Heart left ventricle (tissue), 16 donors: ENCODE data around the gene MYCL. TPM values are rescaled to one million over a fixed set of nuclear protein-coding genes. Genes with fewer than 3 reads are reported as not detected.

Experiments
- ATAC-seq, 4 donors: fragments of 200-7000 bp; cut with Tn5 transposase; one replicate each; pipeline ENCODE4 v1.9.1; 2020 to 2022; ENCODE audit warnings: moderate library complexity in 4 of 4, mild to moderate bottlenecking in 3 of 4, moderate number of reproducible peaks in 1 of 4
- DNase-seq, 5 donors: peaks; one replicate each; pipeline ENCODE4 v3.0.0-alpha.2; 2020
- H3K27ac ChIP-seq, 12 donors: fragments of 200-600 bp; sonication (generic) in 4 of 12; one replicate each; pipeline versions ENCODE4 v1.5.0 to v1.8.0; 2016 to 2022; ENCODE audit warnings: mild to moderate bottlenecking in 2 of 12
- H3K27me3 ChIP-seq, 9 donors: fragments of 200-600 bp; sonication (generic) in 2 of 9; one replicate each; pipeline versions ENCODE4 v1.5.1 to v1.8.0; 2016 to 2022; ENCODE audit warnings: mild to moderate bottlenecking in 3 of 9
- H3K36me3 ChIP-seq, 9 donors: fragments of 200-600 bp; sonication (generic) in 2 of 9; one replicate each; pipeline versions ENCODE4 v1.5.0 to v1.8.0; 2018 to 2022; ENCODE audit warnings: mild to moderate bottlenecking in 2 of 9
- H3K4me1 ChIP-seq, 12 donors: fragments of 200-600 bp; sonication (generic) in 4 of 12; one replicate each; pipeline versions ENCODE4 v1.5.0 to v1.8.0; 2016 to 2022; ENCODE audit warnings: mild to moderate bottlenecking in 3 of 12
- H3K4me3 ChIP-seq, 12 donors: fragments of 200-600 bp; sonication (generic) in 4 of 12; one replicate each; pipeline versions ENCODE4 v1.5.0 to v1.8.0; 2017 to 2022; ENCODE audit warnings: mild to moderate bottlenecking in 9 of 12, moderate library complexity in 4 of 12
- H3K9me3 ChIP-seq, 12 donors: fragments of 200-600 bp; sonication (generic) in 4 of 12; one replicate each; pipeline versions ENCODE4 v1.5.0 to v1.8.0; 2016 to 2022; ENCODE audit warnings: mild to moderate bottlenecking in 1 of 12
- POLR2A ChIP-seq, 2 donors: fragments of 450-650 bp; IDR thresholded peaks; one replicate each; pipeline ENCODE4 v1.6.1; 2017; ENCODE audit warnings: antibody characterized with exemption in 2 of 2, mild to moderate bottlenecking in 2 of 2, moderate library complexity in 2 of 2
- WGBS, 4 donors: extraction: QIAGEN DNeasy Blood & Tissue Kit in 2 of 4; methylation state at CpG; one replicate each; pipeline versions ENCODE4 v1.1.5 to v1.1.7; 2013 to 2018; 5-methylcytosine and 5-hydroxymethylcytosine counted together
- intact Hi-C, 10 donors: fragments of 100-400 bp; cut with DNase I; formaldehyde crosslinking; loops; one replicate each; pipeline versions ENCODE4 v1.11.1 to v1.14.2; 2022
- polyA plus RNA-seq, 2 donors: library from polyadenylated mRNA; stranded (reverse); fragments of 200-250 nt; gene quantifications; one replicate each; pipeline ENCODE4 v1.2.3, GENCODE V29; 2013
- total RNA-seq, 9 donors: library from RNA; depleted of rRNA in 2 of 9; stranded (reverse); fragments of >200 nt in 2 of 9; fragmentation: NEBNext Ultra II Directional in 3 of 9; extraction: Animal tissue kit (Norgen Biotek cat#: 25700) in 3 of 9; gene quantifications; one replicate each; pipeline versions ENCODE4 v1.1.0 to v1.2.4, GENCODE V29; 2016 to 2023
- TF ChIP-seq, protein P1 (sequence below), 12 donors: fragments of 200-600 bp; sonication (generic) in 4 of 12; IDR thresholded peaks; one replicate each; pipeline versions ENCODE4 v1.5.0 to v1.8.0; 2018 to 2022; ENCODE audit warnings: antibody characterized with exemption in 12 of 12, mild to moderate bottlenecking in 5 of 12
- donor health status: ischemic (EF 13 %, LVEDD 7.1; RV severe dilation, severe dysfunction).
- donor health status: healthy with polysubstance abuse.
- donor health status: DM: no; HTN: yes; CAD: no.
- donor health status: DM: no; HTN: no; CAD: no.
- donor health status: ischemic (EF 25% LVEDD 6.9; RV normal size, moderate dysfunction).
- donor health status: ischemic (EF 25% LVEDD 5.7; RV mildly dilated, moderate dysfunction).
- donor health status: healthy.
- donor health status: DM: yes; HTN: yes; CAD: no.
- donor health status: ischemic (EF 35%, LVEDD 5.7; RV mildly dilated, moderate dysfunction).
- donor health status: nonischemic (EF 11% LVEDD 7.7; RV severe dilation, severe dysfunction).
- donor health status: DM: yes; HTN: yes; CAD: no.
- donor health status: PGD.
- donor health status: ischemic (EF 29% LVEDD 5.4; RV normal size, mild dysfunction).
- donor health status: nonischemic (EF 23%, LVEDD 6.1; RV moderate dilation, normal function).

Gene MYCL
- total and polyA plus RNA-seq, 11 donors, result 0.15 to 3.0 (median 0.60) TPM

DNA sequence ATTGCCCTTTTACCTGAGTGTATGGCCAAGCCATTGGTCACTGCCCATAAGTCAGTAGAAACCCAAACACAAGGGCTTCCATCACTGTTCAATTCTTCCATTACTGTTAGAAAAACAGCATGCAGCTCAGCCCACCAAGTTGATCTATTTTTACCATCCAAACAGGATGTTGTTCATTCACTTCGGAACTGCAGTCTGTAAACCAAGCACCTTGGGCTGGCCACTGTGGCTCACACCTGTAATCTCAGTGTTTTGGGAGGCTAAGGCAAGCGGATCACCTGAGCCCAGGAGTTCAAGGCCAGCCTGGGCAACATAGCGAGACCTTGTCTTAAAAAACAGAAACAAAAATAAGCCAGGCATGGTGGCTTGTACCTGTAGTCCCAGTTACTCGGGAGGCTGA is 44.5 kb upstream of the MYCL start:
- Histone ChIP-seq H3K27me3 (peaks cover 0 to 10% (median 0%) of the 10 kb centered on the region in 9 donors), H3K9me3 (no peaks in the 10 kb centered on the region), H3K4me3 (no peak overlapping the region), H3K4me1 (peaks cover 0 to 2% (median 0%) of the 10 kb centered on the region in 12 donors), H3K27ac (no peak overlapping the region), H3K36me3 (no peaks in the 10 kb centered on the region)
- intact Hi-C loops, result no loop called here
- DNase-seq (no peak), ATAC-seq (no peak)
- no peak for TF ChIP-seq POLR2A (IDR thresholded peaks at IDR 0.05)
- TF ChIP-seq, protein P1, sequence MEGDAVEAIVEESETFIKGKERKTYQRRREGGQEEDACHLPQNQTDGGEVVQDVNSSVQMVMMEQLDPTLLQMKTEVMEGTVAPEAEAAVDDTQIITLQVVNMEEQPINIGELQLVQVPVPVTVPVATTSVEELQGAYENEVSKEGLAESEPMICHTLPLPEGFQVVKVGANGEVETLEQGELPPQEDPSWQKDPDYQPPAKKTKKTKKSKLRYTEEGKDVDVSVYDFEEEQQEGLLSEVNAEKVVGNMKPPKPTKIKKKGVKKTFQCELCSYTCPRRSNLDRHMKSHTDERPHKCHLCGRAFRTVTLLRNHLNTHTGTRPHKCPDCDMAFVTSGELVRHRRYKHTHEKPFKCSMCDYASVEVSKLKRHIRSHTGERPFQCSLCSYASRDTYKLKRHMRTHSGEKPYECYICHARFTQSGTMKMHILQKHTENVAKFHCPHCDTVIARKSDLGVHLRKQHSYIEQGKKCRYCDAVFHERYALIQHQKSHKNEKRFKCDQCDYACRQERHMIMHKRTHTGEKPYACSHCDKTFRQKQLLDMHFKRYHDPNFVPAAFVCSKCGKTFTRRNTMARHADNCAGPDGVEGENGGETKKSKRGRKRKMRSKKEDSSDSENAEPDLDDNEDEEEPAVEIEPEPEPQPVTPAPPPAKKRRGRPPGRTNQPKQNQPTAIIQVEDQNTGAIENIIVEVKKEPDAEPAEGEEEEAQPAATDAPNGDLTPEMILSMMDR (IDR thresholded peaks at IDR 0.05), result no peak
- WGBS, 4 donors, result 77 to 86% (median 83%) methylated on average over 4 of the region's 4 CpGs

DNA sequence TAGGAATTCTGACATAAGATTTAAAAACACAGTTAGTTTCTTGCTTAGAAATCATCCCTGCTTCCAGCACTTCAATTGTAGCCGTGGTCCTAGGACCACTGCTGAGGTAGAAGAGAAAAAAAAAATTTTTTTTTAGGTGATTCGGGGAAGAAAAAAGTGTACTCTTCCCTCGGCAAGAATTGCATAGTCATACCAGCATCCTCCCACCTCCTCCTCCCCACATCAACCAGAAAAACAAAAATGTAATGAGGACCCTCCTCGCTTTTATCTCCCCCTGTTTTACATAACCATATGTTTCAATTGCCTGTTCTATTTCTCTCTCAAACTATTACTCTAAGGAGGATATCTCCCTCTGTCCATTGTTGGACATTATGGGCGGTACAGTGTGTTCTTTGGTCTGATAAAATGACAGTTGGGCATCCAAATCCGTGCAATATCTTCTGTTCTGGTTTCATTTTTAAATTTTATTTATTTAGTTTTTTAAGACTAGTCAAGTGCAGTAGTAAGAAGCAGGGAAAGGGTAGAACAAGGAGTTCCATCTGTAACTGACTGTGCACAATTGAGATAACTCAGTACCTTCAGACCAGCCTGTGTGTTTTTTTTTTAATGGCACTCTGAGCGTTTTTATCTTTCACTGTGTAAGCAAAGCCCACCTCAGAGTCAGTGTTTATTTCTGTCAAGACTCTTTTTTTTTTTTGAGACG is 42.8 kb upstream of the MYCL start:
- TF ChIP-seq, protein P1 (IDR thresholded peaks at IDR 0.05), result no peak
- TF ChIP-seq POLR2A (IDR thresholded peaks at IDR 0.05), result no peak
- DNase-seq, result no peak
- Histone ChIP-seq H3K36me3 (no peaks in the 10 kb centered on the region), H3K4me1 (peaks cover 0 to 17% (median 0%) of the 10 kb centered on the region in 12 donors), H3K9me3 (no peaks in the 10 kb centered on the region), H3K27me3 (peaks cover 0 to 10% (median 0%) of the 10 kb centered on the region in 9 donors), H3K4me3 (no peak overlapping the region), H3K27ac (no peak overlapping the region)
- 56 to 61% (median 59%) methylated on average over 8 of the region's 8 CpGs for WGBS, 4 donors
- intact Hi-C loops, result no loop called here
- ATAC-seq, result no peak

- no peak overlapping the region for H3K4me3 ChIP-seq
- TF ChIP-seq, protein P1 (IDR thresholded peaks at IDR 0.05), result no peak
- TF ChIP-seq POLR2A (IDR thresholded peaks at IDR 0.05), result no peak
- H3K27ac ChIP-seq, result no peak overlapping the region
- intact Hi-C loops, result no loop called here
- no peak for ATAC-seq
- no peak for DNase-seq
- H3K9me3 ChIP-seq, result no peaks in the 10 kb centered on the region
- WGBS, 4 donors, result 90 to 94% (median 92%) methylated on average over 14 of the region's 14 CpGs
- H3K4me1 ChIP-seq, result peaks cover 0 to 17% (median 0%) of the 10 kb centered on the region in 12 donors
- H3K27me3 ChIP-seq, result peaks cover 0 to 10% (median 0%) of the 10 kb centered on the region in 9 donors
- H3K36me3 ChIP-seq, result no peaks in the 10 kb centered on the region
Measured at GRCh38 chr1:39943471-39944290, 42.0 kb upstream of the MYCL start.
